Posterior vena cava (tissue), 2 donors: ENCODE measurements around the gene U2AF1. TPM values are rescaled to one million over a fixed set of nuclear protein-coding genes. Genes with fewer than 3 reads are reported as not detected.
A peak's percentile ranks its signal among the peaks of the same experiment; 100 is the strongest.
"Not testable (repeated sequence)": the region's sequence is repeated elsewhere in the genome, so short reads cannot be mapped to it uniquely, and the experiment has no call there.

Source experiments
- DNase-seq: peaks from one replicate; pipeline ENCODE4 v3.0.0-alpha.2; 2020; ENCODE audit warnings: low spot score
- intact Hi-C, 2 donors: fragments of 100-400 bp; cut with DNase I; formaldehyde crosslinking; loops; one replicate each; pipeline versions ENCODE4 v1.14.1 to v1.14.2; 2022 to 2023
- long read RNA-seq, 2 donors: library from polyadenylated mRNA; unstranded; transcript quantifications; one replicate each; pipeline ENCODE4 v2.0.0, GENCODE V29; 2020 to 2021
- total RNA-seq, 2 donors: library from RNA; stranded (reverse); fragmentation: NEBNext Ultra II Directional; extraction: Animal tissue kit (Norgen Biotek cat#: 25700); gene quantifications; one replicate each; pipeline ENCODE4 v1.2.1, GENCODE V29; 2021
- donor health status: DM: yes; HTN: yes; CAD: no.
- donor health status: DM: yes; HTN: yes; CAD: no.

The U2AF1 gene, protein sequence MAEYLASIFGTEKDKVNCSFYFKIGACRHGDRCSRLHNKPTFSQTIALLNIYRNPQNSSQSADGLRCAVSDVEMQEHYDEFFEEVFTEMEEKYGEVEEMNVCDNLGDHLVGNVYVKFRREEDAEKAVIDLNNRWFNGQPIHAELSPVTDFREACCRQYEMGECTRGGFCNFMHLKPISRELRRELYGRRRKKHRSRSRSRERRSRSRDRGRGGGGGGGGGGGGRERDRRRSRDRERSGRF
- 10 to 100 TPM; 18.8 to 24.7 TPM for total RNA-seq
- long read RNA-seq, donor 1, transcript U2AF1-201 (8 exons, 962 nt) = major isoform, 8 of 9 reads
- long read RNA-seq, donor 1, partial matches to known transcripts = 1 of 9 reads
- long read RNA-seq, donor 1, other reads (novel, unspliced or antisense) = 0 of 9 reads
- long read RNA-seq, donor 2, transcript U2AF1-202 (8 exons, 940 nt) = minor isoform, 5 of 41 reads
- long read RNA-seq, donor 2, transcript U2AF1-201 (8 exons, 962 nt) = major isoform, 24 of 41 reads
- long read RNA-seq, donor 2, partial matches to known transcripts = 3 of 41 reads
- long read RNA-seq, donor 2, other reads (novel, unspliced or antisense) = 4 of 41 reads

DNA sequence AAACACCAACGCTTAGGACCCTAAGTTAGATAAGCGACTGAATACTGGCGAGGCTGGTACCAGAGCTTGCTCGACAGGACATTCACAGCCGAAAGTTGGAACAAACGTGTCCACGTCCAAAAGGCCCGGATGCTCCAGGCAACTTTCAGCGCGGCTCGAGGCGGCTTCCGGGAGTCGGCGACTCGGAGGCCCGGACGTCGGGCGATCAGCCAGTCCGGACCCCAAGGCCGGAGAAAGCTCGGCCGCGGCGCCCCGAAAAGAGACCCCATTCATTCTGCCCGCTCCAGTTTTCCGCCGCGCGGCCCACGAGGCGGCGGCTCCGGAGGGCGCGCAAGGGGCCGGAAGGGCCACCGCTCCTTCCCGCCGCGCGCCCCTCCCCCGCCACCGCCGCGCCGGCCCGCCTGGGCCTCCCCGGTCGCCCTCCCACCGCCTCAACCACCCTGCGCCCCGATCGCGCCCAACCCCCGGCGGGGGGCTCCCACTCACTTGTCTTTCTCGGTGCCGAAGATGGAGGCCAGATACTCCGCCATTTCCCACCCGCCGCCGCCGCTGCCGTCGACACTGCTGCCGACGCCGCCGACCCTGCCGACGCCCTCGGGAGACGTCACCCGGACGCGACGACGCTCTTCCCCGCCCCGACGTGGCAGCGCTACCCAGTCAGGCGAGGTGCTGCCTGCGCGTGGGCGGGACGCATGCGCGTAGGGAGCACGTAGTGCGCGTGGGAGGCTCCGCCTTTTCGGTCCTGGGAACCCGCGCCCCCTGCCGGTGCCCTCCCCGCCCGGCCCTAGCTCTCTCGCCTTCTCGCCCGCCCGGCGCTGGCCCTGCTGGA is at the start of gene U2AF1:
U2AF1 (minus strand) TSS at position 606 of the 829 bp plus-strand sequence; CDS start at position 530, 76 bp downstream.
- peak; percentile 86 for DNase-seq
- intact Hi-C loops = not testable (repeated sequence)

DNA sequence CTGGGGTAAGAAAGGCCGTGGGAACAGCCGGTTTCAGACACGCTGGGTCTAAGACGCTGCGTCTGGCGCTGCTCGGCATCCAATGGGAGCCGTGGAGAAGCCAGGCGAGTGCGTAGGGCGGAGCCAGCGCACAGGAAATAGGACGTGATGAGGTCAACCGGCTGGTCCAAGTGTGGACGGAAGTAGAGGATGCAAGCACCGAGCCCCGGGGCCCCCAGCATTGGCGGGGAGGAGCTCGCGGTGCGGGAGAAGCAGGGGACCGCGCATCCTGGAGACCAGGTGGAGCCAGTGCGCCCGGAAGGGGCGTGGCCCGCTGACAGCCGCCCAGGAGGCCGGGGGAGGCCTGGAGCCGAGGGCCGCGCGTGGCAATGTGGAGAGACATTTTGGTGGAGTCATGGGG is 46.2 kb upstream of the U2AF1 start:
- DNase-seq, intact Hi-C loops: not testable (repeated sequence)

DNA sequence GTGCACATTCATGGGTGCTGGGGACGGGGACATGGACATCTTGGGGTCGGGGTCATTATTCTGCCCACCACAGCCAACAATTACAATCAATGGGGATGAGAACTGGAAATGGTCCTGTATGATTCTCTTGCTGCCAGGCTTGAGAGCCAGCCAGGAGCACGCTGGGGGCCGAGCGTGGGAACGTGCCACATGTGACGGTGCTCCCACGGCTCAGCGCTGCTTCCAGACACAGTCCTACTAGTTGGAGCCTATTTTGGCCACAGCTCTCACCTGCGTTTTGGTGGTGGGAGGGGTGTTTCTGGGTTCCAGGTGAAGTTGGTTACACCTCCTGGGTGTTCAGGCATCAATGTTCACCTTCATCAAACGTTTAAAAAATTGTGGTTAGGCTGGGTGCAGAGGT is 42.0 kb upstream of the U2AF1 start:
- intact Hi-C loops, DNase-seq: not testable (repeated sequence)

DNA sequence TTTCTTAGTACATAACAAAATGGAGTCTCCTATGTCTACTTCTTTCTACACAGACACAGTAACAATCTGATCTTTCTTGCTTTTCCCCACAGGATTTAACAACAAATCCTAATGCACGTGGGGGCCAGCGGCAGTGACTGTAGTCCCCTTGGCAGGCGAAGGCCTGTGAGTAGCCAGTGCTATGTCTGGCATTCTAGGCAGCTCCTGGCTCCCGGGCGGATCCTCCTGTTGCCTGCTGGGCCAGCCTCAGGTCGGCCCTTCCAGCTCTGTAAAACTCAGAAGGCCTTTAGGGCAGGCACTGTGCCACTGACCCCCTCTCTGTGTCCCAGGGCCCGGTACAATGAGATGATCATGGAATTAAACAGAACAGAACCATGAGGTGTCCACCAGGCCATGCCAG is 40.6 kb upstream of the U2AF1 start:
- DNase-seq, intact Hi-C loops: not testable (repeated sequence)

DNA sequence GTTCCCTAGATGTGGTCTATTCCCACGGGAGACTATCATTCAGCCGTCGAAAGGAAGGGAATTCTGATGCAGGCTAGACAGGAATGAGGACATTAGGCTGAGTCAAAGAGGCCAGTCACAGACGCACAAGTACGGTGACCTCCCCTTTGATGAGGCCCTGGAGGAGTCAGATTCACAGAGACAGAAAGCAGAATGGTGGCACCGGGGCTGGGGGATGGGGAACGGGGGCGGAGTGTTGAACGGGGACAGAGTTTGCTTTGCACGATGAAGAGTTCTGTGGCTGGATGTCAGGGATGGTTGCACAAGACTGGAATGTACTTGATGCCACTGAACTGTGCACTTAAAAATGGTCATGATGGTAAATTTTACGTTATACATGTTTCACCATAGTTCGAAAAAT is 39.3 kb upstream of the U2AF1 start:
- intact Hi-C loops, DNase-seq: not testable (repeated sequence)

DNA sequence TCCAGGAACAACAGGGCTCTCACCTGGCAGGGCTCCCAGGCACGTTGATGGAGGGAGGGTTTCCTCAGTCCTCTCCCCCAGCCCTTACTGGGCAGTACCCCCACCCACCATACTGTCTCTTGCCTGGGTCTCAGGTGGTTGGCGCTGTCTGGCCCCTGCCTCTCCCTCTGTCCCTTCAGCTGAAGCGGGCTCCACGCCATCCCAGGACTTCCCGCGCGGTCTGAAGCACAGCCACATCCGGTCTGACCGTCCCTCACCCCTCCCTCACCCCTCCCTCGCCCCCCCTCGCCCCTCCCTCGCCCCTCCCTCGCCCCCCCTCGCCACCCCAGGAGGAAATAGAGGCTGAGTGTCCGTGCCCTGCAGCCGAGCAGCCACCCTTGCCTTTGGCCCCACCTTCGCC is 34.0 kb upstream of the U2AF1 start:
- intact Hi-C loops = not testable (repeated sequence)

DNA sequence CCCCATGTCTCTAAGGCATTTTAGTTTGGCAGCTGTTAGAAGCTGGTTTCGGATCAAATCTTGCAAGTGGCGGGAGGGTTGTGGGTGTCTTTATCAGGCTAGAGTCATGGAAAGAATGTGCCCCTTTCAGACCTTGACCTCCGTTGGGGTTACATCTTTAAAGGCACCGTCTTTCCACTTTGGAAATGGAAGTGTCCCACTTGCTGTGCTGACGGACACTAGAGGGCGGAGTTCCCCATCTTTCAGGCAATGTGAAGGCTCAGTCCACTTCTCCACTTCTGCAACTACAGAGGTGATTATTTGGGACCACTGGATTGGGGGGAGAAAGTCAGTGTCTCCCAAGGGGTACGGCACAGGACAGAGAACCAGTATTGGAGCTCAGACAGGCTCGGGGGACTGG is 31.6 kb upstream of the U2AF1 start:
- DNase-seq, intact Hi-C loops: not testable (repeated sequence)

More for the DNA sequence above, 34.0 kb upstream of the U2AF1 start:
- DNase-seq = not testable (repeated sequence)

DNA sequence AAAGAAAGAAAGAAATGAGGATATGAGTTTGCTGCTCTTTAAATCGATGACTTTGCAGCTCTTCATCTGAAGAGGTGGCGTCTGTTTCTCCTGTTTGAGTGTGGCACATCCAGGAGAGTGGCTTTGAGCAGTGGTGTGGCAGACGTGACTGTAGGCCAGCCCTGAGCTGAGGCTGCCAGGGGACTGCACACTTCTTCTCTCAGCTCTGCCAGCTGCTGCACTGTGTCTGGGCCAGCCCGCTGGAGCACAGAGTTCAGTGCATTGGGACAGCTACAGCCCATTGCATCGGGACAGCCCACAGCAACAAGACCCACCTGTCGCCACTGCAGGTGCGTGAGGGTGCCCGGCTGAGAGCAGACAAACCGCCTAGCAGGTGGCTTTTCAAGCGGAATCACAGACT is 27.1 kb upstream of the U2AF1 start:
- intact Hi-C loops, DNase-seq: not testable (repeated sequence)

DNA sequence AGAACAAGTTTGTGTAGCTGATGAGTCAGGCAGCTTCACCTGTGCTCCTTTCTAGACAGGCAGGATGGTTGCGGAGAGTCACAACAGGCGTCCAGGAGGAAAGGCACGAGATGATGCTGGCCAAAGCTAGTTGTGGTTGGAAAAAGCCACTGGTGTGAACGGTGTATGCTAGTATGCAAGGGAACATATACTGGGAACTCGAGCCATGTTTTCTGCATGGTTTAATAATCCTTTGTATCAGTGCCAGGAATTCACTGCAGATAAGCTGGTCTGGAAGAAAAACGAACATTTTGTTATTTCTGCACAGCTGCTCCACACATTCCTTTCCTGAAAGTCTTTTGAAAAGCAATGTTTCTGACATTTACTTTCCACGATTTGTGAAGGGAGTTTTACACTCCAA is 22.7 kb upstream of the U2AF1 start:
- DNase-seq, intact Hi-C loops: not testable (repeated sequence)

DNA sequence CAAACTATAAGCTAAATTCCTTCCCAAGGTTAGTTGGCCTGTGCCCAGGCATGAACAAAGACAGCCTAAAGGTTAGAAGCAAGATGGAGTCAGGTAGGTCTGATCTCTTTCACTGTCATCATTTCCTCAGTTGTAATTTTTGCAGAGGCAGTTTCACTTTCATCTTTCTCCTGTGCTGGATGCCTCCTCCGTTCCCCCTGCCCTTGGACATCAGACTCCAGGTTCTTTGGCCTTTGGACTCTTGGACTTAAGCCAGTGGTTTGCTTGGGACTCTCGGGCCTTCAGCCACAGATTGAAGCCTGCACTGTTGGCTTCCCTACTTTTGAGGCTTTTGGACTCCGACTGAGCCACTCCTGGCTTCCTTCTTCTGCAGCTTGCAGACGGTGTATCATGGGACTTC is 8.6 kb upstream of the U2AF1 start:
- intact Hi-C loops, DNase-seq: not testable (repeated sequence)

DNA sequence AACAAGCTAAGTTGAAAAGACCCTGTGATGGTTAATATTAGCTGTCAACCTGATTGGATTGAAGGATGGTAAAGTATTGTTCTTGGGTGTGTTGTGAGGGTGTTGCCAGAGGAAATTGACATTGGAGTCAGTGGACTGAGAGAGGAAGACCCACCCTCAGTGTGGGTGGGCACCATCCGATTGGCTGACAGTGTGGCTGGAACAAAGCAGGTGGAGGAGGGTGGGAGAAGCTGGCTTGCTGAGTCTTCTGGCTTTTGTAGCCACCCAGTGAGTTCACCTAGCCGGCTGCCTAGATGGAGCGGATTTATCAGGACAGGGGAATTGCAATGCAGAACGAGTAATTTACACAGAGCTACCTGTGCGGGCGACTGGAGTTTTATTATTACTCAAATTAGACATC is 7.1 kb upstream of the U2AF1 start:
- intact Hi-C loops, DNase-seq: not testable (repeated sequence)

DNA sequence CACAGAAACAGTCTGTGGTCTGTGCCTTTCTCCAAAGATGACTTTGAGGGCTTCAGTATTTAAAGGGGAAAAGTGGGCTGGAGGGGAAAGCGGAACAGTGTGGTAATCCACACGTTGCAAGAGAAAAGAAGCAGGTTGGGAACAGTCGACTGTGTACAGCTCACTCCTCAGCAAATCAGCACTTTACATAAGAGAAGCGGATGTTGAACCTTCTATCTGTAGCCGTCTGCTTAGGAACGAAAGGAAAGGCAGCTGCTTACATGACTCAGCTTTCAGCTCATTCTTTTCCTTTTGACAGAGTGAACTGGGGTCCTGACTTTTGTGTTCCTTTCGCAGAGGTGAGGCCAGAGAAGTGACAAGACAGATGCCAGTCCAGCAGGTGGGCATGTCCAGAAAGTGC is 1.6 kb upstream of the U2AF1 start:
- DNase-seq, intact Hi-C loops: not testable (repeated sequence)

DNA sequence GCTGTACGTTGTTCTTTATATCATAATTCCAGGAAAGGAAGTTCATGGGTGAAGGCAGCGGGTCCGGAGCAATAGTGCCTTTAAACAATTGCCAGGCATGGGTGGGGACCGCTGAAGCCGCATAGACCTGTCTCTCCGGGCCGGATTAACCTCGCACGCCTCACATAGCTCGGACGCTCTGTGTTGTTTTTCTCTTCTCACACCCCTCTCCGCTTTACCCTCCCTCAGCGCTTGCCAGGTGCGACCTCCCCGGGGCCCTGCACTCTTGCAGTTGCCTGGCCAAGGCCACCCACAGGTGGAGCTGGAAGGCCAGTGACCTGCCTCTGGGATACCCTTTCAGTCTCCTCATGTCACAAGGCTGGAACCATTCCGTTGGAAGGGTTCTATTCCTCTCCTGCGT is 807 bp upstream of the U2AF1 start:
- intact Hi-C loops, DNase-seq: not testable (repeated sequence)

DNA sequence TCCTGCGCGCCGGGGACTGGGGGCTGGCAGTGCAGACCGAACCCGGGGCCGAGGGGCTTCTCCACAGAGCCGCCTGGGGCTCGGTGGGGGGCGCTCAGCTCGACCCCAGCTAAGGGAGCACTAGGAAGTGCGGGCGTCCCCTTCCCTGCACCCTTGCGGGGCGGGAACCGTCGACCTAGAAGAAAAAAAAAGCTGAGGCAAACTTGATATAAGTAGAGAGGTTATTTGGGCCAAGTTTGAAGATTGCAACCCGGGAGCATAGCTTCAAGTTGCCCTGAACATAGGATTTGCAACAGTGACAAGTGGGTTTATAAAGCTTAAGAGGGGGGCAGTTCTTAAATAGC is 396 bp upstream of the U2AF1 start:
- intact Hi-C loops, DNase-seq: not testable (repeated sequence)

DNA sequence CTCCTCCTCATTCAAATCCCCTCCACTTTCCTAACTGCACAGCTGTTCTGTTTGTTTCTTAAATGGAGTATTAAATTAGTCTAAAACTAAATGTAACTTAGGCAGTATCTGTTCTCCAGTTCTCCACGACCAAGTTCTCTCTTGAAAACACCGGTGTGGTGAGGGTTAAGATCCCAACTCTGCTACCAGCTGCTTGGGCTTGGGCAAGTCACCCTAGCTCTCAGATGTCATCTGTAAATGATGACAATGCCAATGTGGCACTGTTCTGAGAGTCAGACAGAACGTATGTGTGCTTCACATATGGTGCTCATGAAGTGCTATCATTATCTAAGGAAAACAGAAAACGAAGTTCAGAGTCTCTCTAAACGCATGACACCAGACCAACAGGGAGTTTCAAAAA is 2.7 kb downstream of the U2AF1 start:
- intact Hi-C loops, DNase-seq: not testable (repeated sequence)

DNA sequence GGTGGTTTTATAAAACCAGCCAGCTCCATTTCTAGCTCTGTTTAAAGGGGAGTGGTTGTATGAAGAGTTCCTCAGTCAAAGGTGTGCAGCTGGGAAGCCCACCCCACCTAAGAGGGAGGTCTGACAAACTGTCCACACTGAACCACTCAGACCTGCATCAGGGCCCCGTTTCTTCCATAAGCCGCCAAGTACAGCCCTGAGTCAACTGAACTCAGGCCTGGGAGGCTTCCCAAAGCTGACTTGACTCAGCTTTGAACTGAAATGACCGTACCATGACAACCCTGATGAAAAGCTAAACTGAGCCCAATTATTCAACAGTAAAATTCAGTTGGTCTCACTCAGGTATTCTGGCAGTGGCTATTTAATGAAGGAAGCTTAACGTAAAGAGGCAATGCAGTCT is 5.1 kb downstream of the U2AF1 start:
- DNase-seq, intact Hi-C loops: not testable (repeated sequence)

DNA sequence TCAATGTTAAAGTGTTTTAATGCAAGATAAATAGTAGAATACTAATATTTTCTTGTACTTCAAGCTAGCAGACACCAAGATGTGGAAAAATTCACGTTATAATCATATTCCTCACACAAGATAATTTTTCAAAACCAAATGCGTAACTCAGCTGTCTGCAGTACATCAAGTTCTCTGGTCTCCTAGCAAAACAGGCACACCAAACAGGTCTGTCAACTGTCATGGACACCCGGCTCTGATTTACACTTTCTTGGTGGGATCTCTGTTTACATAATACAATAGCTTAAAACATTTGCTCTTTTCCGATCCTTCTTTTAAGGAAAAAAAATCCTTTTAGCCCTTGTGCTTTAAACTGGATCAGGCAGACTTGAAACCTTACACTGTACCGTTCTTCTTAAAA is 5.7 kb downstream of the U2AF1 start:
- DNase-seq, intact Hi-C loops: not testable (repeated sequence)

DNA sequence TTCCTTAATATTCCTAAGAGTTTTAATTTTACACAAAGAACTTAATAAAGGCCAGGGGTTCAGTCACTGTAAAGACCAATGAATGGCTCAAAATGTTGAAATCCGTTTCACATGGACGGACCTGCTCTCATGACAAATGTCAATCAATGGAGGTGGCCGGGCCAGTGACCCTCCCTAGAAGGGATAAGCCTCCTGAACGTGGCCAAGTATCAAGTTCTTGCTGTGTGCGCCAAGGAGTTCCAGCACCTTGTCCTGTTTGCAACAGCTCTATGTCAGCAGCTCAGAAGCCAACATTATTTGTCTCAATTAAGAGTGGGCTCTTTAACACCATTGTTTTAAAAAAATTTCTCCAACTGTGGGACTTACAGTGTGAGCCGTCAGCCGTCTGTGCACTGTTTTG is 6.4 kb downstream of the U2AF1 start:
- DNase-seq, intact Hi-C loops: not testable (repeated sequence)

DNA sequence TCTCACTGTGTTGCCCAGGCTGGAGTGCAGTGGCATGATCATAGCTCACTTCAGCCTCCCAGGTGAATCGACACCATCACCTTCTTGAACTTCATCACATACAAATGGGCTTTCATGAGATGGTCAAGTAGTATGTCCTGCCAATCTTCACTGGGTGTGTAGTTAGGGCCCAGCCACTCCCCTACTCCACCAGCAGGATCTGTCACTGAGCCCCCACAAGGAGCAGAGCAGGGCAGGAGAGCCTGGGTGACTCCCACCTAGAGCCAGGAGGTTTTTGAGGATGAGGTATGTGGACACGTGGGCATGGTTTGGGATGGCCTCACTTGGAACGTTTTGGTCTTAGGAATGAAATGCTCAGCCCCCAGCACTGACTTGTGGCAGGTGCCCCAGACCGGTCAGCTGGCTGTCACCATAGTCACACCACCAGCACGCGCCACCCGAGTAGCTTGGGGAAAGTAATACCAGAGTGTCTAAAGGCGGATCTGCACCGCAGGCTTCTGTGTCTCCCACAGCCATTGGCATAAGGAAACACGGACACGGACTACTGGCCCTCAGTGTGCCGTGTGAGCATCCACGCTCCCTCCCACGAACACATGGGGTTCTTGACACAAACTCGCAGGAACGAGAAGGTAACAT is 15.3 kb downstream of the U2AF1 start:
- intact Hi-C loops, DNase-seq: not testable (repeated sequence)
